Stimulated activated CD4-positive, alpha-beta T cell treated with anti-CD3 and anti-CD28 coated beads, Interleukin-4, amount 100 ng/mL, for 1 hour (primary cell): Measurements from ENCODE around the gene APPL1.

ENCODE experiments used
- DNase-seq: peaks from one replicate; pipeline ENCODE4 v3.0.0-alpha.2; 2020

APPL1 gene, protein sequence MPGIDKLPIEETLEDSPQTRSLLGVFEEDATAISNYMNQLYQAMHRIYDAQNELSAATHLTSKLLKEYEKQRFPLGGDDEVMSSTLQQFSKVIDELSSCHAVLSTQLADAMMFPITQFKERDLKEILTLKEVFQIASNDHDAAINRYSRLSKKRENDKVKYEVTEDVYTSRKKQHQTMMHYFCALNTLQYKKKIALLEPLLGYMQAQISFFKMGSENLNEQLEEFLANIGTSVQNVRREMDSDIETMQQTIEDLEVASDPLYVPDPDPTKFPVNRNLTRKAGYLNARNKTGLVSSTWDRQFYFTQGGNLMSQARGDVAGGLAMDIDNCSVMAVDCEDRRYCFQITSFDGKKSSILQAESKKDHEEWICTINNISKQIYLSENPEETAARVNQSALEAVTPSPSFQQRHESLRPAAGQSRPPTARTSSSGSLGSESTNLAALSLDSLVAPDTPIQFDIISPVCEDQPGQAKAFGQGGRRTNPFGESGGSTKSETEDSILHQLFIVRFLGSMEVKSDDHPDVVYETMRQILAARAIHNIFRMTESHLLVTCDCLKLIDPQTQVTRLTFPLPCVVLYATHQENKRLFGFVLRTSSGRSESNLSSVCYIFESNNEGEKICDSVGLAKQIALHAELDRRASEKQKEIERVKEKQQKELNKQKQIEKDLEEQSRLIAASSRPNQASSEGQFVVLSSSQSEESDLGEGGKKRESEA

DNA sequence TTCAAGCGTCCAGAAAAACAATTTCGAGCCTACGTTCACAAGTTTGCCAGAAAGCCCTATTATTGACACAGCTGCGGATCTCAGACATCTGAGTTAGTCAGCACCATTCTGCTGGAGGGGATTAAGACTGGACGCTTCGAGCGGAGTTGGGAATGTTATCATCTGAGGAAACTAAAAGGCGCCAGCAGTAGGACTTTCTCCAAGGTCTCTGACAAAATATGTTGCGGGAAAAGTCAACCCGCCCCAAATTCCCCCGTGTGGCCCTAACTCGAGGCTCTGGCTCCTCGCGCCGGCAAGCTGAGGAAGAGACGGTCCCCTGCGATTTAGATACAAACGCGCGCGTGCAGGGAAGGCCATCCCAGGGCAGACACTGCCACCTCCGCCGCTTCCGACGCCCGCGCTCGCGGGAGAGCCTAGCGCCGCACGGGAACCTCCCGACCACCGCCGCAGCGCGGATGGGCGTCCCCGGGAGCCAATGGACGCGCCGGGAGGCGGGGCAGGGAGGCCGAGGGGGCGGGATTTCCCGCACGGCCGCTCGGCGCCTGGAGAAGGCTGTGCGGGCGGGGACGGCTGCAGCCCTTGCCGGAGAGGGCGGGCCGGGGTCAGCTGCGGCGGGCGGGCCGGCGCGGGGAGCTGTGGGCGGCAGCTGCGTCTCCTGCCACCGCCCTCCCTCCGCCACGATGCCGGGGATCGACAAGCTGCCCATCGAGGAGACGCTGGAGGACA lies at the start of gene APPL1:
APPL1 (plus strand) TSS at position 526 of the 726 bp plus-strand sequence; CDS start at position 681, 155 bp downstream.
- peak; percentile 90 for DNase-seq

DNA sequence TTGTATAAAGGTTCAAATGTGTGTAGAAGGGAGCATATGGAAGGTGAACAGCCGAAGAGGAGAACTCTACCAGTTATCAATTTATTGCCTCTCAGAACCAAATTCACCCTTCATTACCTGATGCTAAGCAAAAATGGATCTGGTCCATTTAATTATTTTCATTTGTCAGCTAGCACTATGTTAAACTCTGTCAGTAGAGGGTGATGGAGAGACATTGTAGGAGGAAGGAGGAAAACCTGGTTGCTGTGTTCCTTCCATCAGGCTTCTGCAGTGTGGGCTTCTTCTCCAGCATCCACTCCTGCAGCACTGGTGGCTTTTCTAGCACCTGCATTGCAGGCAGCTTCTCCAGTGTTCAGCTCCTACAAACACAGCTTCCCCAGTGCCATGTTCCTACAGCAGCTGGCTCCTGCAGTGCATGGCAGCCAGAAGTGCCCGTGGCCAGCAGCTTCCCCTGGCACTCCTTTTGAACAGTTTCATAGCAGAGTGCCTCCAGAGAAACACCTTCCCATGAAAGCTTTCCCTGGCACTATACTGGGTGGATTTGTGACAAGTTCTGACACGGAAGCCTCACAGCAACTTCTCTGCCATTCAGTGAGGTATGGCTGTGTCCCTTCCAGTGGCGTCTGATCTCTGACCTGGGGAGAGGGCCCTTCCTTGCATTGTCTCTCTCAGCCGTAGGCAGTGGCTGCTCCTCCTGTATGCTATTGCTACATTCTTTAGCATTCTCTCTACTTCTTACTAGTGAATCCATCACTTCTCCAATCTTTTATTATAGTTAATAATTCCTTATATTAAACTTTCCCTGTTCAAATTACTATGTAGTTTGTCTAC lies 47.7 kb upstream of the APPL1 start:
- DNase-seq: no peak

DNA sequence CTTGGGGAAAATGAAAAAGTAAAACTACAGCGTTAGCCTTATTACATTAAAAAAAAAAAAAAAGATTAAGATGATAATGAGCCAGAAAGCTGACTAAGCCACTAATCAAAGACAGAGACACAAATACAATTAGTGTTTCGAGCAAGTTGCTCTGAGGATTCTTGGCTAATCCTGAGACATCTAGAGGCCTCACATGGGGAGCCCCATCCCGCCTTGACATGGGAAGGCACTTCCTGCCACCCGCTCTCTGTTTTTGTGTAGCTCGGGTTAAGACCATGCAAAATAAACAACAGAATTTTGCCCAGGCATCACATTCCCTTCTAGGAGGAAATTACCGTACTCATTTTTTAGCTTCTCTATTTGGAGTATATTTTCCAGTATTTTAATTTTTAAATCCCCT lies 43.0 kb upstream of the APPL1 start:
- DNase-seq: no peak

DNA sequence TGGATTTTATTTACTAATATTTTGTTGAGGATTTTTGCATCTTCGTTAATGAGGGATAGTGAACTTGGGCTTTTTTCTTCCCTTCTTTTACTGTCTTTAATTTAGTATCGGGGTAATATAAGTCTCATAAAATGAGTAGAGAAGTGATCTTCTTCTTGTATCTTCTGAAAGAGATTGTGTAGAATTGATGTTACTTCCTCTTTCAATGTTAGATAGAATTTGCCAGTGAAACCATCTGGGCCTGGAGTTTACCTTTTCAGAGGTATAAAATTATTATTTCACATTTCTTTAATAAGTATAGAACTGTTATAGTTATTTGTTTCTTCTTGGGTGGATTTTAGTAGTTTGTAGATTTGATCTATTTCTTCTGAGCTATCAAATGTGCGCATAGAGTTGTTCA lies 35.5 kb upstream of the APPL1 start:
- no peak for DNase-seq

DNA sequence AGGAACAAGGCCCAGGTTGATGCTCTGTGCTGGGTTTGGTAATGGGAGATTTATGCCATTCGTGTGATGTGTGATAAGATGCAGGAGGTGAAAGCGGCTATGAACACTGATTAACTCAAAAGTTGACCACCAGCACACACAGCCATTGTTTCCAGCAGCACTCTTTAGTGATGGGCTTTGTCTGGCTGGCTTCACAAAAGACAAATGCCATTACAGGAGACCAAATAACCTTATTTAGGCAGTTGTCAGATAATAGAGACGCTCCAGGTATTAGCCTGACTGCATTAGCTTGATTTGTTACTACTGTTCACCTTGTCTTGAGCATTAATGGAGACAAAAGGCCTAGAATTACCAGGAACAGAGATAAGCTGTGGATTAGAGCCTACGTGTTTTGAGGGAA lies 32.9 kb upstream of the APPL1 start:
- DNase-seq: no peak

DNA sequence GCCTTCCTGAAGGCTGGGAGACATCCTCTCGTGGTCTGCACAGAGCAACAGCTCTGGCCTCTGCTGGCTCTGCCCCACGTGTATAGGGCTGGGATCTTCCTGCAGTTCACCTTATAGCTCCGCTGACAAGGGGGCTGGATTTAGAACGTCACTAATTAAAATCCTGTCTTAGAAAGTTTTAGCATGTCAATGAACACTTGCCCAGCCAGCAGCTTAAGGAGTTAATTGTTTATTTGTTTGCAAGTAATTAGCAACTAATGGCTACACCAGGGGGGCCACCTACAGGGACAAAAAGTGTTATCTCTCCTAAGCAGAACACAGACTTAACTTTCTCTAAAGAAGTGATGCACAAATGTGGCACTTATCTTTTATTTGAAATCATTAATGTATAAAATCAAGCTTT lies 27.6 kb upstream of the APPL1 start, which contains the start of gene HESX1:
HESX1 (minus strand) TSS at position 84 of the 403 bp plus-strand sequence; CDS start at position 24, 60 bp downstream.
- DNase-seq: no peak

DNA sequence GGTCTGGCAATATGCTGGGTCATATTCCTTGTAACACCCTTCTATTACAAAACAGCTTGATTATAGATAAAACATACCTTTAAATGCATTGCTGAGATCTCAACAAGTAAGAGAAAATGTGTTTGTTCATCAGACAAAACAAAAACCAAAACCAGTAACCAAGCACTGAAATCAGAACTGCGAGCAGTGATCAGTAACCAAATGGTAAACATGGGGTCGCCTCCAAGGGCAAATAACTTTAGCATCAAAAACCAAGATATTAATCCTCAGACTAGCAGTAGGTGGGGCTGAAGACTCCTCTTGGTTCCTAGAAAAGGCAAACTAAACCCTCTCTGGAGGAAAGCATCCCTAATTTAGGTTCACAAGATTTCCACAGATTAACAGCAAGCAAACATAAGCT lies 21.1 kb upstream of the APPL1 start:
- no peak for DNase-seq

DNA sequence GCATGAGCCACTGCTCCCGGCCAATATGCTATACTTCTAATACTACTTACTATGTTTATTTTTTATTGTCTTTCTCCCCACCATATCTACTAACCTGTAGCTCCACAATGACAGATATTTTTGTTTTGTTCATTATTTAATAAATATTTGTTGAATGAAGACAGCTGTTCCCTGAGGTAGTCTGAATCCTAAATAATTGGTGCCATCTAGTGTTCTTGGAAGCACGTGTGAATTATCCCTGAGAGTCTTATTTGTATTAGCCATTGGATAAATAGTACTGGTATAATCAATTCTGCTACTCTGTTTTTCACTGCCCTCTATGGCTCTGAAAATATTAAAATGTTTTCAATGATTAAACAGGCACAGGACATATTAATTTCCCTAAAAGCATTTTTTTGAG lies 5.6 kb upstream of the APPL1 start:
- DNase-seq: no peak

DNA sequence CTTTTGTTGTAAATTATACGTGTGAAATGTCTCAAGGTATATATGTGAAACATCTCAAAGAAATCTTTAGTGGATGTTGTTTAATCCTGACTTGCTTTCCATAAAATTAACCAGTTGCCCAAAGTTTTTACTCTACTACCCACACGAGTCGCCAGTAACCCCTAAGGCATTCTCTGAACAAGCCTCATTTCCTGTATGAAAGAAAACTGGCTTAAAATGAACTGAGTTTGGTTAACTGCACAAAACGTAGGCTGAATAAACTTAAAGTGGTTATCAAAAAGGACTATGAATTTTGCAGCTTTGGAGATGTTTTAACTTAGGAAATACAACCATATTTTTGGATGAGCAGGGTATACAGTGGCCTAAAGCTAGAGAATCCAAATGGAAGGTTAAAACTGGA lies 2.7 kb upstream of the APPL1 start:
- no peak for DNase-seq

DNA sequence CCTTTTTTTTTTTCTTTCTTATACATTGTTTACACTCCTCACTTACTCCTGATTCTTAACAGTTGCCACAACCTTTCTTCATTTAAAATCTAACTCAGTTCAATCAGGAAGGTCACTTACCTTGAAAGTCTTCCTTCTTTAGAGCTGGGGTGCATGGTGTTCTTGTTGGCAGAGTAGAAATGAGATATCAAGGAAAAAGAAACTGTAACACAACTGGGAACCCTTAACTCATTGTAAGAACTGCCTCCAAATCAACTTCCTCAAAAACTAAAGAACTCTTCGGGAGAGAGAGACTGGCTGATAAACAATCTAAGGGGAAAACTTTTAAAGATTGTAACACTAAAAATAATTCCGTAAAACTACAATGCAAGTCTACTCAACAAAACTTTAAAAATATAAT lies 1.4 kb upstream of the APPL1 start:
- DNase-seq: no peak

DNA sequence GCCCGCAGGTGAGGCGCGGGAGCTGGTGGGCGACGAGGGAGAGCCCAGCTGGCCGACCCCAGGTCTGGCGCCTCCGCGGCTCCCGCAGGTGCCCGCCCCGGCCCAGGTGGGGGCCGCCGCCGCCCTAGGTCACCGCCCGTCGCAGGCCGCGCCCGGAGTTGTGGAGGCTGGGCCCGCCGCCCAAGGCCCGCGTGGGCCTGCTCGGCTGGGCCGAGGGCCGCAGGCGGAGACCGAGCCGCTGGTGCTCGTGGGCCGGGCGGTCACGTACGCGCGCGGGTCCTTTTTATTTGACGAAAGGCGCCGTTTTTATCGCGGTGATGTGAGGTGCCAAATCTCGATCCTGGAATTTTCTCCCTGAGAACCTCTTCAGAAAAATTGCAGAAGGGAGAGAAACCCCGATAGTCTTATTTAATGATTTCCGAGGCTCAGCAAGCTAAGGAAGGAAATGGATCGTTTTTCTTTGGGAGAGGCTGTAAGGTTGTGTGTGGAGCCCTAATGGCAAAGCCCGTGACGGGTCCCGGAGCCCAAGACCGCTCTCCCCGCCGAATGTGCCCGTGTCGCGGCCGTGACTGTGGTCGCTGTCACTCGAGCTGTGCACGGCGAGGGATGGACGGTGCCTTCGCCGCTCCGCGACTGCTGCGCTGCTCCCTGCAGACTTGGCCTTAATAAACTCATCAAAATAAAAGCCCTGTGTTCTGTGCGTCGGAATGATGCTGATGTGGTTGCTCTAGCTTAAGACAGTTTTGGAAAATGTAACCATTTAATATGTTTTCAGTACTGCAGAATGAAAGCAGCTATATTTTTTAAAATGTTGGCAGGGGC lies 612 bp downstream of the APPL1 start:
- DNase-seq: peak; percentile 46

DNA sequence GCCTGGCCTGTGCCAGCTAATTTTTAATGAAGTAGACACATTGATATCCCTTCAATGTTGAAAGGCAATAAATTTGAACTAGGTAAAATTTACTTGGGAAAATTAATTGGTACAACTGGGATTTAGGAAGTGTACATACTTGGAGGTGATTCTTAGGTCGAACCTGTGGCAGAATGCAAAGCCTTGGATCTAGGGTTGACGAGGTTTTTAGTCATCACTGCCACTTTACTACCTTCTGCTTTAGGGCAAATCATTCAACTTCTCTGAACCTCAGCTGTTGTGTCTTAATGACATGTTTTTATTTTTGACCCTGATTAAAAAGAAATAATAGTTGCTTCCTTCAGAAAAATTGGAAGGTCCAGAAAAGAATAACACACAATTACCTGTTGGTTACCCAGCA lies 2.5 kb downstream of the APPL1 start:
- DNase-seq: no peak

DNA sequence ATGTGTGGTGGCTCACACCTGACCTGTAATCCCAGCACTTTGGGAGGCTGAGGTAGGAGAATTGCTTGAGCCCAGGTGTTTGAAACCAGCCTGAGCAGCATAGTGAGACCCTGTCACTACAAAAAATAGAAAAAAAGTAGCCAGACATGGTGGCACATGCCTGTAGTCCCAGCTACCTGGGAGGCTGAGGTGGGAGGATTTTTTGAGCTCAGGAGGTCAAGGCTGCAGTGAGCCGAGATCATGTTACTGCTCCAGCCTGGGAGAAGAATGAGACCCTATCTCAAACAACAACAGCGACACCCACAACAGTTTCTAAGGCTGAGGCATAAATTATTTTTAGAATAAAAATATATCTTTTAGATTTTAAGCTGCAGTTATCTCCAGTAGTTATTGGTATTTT lies 6.3 kb downstream of the APPL1 start:
- DNase-seq: no peak

DNA sequence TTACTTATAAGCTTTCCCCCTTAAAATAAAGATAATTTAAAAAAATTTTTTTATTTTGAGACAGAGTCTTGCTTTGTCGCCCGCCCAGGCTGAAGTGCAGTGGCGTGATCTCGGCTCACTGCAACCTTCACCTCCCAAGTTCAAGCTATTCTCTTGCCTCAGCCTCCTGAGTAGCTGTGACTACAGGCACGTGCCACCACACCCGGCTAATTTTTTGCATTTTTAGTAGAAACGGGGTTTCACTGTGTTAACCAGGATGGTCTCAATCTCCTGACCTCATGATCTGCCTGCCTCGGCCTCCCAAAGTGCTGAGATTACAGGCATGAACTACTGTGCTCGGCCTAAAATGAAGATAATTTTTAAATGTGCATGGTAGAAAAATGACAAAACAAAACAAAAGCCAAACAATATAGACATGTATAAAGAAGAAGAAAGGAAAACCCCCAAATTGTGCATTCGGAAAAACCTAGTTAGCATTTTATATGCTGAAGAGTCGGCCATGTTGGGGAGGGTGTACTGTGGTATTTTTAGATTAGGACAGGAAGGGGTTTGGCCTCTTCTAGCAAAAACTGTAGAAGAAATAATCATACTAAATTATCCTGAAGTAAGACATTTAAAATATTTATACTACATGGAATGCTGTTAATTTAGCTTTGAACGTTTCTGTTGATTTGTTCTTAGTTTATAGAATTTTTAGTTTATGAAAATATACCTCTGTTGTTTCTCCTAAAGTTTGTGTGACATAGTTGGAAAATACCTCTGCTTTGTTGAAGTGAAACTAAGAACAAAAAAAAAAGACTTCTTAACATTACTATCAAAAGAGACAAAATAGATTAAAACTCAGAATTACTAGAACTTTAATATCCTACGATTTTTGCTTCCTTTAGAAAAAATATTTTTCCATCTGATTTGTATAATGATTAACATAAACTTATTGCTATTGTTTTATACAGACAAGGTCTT lies 7.4 kb downstream of the APPL1 start:
- no peak for DNase-seq

DNA sequence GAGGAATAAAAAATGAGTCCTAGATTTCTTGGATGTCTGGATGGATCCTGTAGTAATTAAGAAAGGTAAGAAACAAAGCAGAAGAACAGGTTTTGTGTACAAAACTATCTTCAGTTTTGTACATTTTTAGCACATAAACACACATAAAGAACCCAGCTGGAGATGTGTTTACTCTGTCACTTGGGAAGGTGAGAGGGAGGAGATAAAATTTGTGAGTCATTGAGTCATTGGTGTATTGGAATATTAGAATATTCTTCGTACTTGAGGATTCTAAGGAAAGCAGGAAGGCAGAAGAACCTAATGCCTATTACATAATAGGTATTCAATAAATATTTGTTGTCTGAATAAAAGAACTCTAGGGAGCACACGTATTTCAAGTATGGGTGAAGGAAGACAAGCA lies 17.4 kb downstream of the APPL1 start:
- no peak for DNase-seq

DNA sequence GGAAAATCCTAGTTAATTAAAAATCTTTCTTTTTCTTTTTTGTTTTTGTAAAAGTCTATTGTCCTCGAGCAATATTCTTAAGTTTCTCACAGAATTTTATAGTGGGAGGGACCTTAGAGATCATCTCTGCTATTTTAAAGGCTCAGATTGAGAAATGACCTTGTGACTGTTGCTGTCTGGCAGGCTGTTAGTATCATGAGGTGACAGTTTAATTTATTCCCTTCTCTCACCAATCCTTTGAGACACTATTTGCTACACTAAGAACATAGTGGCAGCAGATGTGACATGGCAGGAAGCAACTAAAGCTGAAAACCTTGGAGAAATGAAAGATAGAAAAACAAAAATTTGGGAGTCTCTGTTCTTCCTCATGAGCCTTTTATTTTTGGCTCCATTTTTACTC lies 24.9 kb downstream of the APPL1 start:
- no peak for DNase-seq

DNA sequence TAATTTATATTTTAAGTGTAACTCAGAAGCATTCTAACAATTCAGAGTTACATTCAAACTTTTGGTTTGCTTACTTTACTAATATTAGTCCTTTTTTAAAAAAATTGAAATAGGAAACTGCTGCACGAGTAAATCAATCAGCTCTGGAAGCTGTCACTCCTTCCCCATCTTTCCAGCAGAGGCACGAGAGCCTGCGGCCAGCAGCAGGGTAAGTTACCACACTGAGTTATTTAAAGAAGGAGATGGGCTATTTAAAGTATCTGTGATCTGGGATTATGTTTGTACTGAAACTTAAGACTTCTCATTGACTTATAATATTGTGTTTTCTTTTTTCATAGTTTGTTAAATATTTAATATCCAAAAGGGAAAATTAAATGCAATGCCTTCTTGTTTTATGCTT lies 29.3 kb downstream of the APPL1 start:
- no peak for DNase-seq

DNA sequence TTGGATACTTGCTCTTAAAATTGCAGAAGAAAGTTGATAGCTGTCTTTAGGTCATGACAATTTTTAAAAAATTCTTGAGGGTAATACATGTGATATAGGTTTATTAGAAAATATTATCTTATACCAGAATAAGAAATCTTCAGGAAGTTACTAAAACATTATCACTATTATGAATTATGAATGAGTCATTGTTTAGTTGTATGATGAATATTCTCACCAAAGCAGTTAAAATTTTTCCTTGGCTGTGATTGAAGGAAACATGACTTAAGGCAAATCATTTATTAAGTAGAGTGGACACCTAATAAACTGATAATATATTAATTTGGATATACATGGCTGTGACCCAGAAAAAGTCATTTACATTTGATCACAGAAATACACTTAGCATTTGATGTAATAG lies 30.1 kb downstream of the APPL1 start:
- no peak for DNase-seq

DNA sequence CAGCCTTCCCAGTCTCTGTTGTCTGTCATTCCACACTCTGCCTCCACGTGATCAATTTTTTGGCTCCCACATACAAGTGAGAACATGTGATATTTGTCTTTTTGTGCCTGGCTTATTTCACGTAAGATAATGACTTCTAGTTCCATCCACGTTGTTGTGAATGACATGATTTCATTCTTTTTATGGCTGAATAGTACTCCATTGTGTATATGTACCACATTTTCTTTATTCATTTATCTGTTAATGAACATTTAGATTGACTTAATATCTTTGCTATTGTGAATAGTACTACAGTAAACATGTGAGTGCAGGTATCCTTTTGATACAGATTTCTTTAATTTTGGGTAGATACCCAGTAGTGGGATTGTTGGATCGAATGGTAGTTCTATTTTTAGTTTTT lies 33.6 kb downstream of the APPL1 start:
- no peak for DNase-seq

DNA sequence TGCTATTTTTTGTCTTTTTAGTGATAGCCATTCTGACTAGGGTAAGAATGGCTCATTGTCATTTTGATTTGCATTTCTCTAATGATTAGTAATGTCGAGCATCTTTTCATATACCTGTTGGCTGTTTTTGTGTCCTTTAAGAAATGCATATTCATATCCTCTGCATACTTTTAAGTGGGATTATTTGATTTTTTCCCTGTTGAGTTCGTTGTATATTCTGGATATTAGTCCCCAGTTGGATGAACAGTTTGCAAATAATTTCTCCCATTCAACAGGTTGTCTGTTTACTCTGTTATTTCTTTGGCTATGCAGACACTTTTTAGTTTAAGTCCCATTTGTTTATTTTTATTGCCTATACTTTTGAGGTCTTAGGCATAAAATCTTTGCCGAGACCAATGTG lies 34.4 kb downstream of the APPL1 start:
- DNase-seq: no peak

DNA sequence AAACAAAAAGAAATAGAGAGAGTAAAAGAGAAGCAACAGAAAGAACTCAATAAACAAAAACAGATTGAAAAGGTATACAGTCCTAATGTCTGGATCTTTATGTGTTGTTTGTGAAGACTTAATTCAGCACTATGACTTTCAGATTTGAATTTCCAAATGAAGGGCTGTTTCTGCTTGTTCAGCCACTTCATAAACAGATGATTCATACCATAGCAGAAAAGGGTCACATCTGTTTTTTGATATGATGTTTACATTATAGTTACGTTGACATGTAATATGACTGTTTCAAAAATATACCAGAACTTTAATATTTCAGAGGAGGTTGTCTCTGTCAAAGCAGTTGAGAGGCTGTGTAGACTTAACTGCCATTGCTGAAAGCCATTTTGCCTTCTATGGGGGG lies 40.9 kb downstream of the APPL1 start:
- no peak for DNase-seq
